NCI-H1930 (cell line): ENCODE measurements around the gene BRD8.
"Not testable (repeated sequence)": the region's sequence is repeated elsewhere in the genome, so short reads cannot be mapped to it uniquely, and the experiment has no call there.

Source experiments
- DNase-seq, 2 experiments: peaks; one replicate each; lab custom pipeline; 2025; lab: John Stamatoyannopoulos, UW

BRD8 gene

DNA sequence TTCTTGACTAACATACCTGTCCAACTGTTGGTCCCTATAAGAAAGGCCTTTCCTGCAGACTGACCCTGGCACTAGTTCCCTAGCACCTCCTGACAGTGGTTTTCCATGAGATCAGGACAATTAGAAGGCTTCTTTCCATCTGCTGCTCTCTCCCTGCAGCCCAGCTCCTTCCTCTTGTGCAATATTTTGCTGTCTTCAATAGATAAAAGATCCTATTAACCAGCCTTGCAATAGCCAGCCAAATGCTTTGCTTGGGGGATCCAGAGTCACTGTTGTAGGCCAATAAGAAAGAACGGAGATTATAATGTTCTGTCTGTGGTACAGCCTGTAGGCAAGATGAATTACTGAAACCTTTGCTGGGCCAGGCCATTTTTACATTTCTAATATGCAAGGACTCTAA is 20.8 kb downstream of the BRD8 start:
- no peak for DNase-seq

DNA sequence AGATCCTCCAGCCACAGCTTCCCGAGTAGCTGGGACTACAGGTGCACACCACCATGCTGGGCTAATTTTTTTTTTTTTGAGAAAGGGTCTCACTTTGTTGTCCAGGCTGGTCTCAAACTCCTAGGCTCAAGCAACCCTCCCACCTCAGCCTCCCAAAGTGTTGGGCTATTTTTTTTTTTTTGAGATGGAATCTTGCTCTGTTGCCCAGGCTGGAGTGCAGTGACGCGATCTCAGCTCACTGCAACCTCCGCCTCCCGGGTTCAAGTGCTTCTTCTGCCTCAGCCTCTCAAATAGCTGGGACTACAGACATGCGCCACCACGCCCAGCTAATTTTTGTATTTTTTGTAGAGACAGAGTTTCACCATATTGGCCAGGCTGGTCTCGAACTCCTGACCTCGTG is 22.5 kb downstream of the BRD8 start:
- DNase-seq: not testable (repeated sequence)

GRCh38 chr5:138149530-138149929 is 28.9 kb downstream of the BRD8 start:
- no peak for DNase-seq

DNA sequence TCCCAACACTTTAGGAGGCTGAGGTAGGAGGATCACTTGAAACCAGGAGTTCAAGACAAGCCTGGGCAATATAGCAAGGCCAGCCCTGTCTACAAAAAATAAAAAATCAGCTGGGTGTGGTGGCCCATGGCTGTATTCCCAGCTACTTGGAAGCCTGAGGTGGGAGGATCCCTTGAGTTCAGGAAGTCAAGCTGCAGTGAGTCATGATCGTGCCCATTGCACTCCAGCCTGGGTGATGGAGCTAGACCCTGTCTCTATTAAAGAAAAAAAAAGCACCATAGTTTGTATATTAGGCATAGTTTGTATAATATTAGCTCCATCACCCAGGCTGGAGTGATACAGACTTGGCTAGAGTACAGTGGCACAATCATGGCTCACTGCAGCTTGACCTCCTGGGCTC is 29.6 kb downstream of the BRD8 start:
- DNase-seq: no peak

DNA sequence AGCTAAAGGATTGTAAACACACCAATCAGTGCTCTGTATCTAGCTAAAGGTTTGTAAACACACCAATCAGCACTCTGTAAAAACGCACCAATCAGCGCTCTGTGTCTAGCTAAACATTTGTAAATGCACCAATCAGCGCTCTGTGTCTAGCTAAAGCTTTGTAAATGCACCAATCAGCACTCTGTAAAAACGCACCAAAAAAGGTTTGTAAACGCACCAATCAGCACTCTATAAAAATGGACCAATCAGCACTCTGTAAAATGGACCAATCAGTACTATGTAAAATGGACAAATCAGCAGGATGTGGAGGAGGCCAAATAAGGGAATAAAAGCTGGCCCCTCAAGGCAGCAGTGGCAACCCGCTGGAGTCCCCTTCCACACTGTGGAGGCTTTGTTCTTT is 34.9 kb downstream of the BRD8 start:
- DNase-seq: not testable (repeated sequence)

GRCh38 chr5:138141734-138142133 is 36.7 kb downstream of the BRD8 start:
- no peak for DNase-seq

DNA sequence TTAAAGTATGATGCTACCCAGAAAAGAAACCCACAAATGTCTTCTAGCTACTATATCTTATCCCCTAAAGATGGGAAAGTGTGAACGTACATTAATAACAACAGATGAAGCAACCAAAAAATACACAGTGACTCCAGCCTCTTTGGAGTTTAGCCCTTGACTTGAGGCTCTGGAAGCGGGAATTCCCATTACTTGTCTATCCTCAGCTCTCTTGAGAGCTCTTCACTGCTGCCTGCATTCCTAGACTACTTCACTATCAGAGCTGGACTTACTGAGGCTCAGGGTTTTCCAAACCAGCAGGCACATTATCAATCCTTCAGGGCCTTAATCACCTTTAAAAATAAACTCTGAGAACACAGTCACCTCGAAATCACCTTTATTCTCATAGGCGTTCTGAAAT is 38.2 kb downstream of the BRD8 start:
- no peak for DNase-seq

DNA sequence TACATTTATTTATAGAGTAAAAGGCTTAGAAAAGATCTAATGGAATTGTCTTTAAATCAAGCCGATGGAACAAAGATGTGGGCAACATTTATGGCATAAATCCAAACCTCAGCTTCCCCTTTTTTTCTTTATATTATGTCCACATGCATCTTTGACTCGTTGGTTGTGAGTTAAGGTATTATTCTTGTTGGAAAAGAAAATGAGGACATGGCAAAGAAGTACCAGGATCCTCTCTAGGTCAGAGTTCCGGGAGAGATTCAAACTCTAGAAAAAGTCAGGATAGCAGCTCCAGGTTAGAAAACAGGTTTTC is 38.7 kb downstream of the BRD8 start:
- DNase-seq: no peak

DNA sequence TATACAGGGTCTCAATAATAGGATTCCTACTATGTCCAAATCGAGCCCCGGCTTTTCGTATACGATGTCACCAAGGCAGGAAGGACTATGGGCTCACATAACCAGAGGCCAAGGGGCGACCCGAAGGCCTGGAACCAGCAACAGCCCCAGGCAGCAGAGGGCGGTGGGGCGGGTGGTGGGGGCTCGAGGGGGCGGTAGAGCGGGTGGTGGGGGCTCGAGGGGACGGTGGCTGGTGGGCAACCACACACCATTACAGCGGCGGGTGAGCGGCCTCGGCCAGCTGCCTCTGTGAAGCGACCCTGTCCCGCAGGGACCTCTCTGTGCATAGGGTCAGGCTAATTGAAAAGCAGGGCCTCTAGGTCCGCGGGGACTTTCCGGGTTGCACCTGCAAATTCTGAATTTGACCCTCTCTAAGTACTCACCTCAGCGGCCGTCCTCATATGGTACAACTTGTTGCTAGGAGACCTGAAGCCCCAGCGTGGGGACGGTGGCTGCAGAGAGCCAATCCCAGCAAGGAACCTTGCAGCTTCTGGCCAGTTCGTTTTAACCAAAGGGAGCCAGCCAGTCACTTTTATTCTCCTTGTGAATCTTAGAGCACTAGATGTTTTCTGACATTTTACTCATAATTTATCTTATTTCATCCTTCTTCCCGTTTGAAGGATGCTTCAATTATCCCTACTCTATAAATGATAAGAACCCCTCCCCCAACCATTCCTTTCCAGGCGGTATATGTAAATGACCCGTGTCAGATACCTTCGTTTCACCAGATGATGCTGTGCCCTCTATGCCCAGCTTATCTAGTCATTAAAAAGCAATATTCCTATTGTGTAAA is 39.3 kb downstream of the BRD8 start, which contains the start of gene NME5:
Gene NME5, minus strand, starts transcription at position 480 of the 832 bp plus-strand sequence. CDS start 648 bp downstream, outside the sequence.
- peak; percentile 47 to 57 for DNase-seq

- DNase-seq: no peak
Measured at GRCh38 chr5:138132543-138132942, 45.9 kb downstream of the BRD8 start.

DNA sequence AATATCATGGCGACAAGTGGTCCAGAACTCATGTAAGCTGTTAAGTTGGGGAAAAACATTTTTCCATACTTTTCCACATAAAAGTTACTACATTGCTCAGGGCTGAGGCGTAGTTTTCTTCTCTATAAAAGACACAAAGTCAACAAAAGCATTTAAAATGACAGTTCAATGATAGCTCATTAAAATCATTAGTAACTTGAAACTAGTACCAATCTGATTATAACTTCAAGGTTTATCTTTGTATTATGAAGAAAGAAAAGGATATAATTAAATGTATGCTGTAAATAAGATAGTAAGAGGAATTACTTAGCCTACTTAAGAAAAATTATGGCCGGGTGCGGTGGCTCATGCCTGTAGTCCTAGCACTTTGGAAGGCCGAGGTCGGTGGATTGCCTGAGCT is 49.1 kb downstream of the BRD8 start:
- no peak for DNase-seq

DNA sequence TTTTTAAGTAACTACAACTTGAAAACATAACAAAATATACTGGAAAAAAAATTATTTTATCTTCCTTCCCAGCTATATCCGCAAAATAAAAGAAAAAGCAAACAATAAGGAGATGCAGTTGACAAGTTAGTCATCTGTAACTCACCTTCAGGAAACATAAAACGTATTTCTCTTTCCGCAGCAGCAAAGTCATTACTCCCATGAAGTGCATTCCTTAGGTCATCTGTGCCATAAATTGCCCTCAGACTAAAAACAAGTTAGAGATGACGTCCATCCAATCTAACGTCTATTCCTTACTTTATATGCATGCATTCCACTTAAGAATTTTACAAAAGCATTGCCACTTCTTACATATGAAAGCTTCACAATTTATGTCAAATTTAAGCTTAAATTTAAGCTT is 50.1 kb downstream of the BRD8 start:
- DNase-seq: no peak

DNA sequence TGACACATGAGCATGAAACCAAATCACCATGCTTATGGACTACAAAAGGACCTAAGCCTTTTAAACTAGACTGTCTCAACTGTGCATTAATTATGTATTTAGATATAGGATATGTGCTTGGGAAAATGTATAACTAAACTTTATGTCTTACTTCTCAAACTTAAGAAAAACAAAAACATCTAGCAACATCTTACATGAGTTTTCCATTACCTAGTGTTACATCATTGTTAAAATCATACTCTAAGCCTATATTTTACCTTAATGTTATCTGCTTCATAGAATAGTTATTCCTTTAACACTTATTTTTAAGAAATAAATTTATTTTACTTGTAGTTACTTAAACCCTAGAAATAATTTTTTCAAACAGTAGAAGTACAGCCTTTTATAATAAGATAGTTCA is 63.2 kb downstream of the BRD8 start:
- no peak for DNase-seq

- DNase-seq: no peak
Measured at GRCh38 chr5:138111937-138112336, 66.5 kb downstream of the BRD8 start.

DNA sequence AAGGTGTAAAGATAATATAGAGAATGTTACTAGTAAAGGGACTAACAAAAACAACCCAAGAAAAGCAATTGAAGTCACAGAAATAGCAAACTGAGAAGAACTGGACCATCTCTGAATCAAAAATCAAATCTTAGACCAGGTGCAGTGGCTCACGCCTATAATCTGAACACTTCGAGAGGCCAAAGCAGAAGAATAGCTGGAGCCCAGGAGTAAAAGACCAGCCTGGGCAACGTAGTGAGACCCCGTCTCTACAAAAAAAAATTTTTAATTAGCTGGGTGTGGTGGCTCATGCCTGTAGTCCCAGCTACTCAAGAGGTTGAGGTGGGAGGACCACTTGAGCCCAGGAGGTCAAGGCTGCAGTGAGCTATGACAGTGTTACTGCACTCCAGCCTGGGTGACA is 67.2 kb downstream of the BRD8 start:
- DNase-seq: no peak

DNA sequence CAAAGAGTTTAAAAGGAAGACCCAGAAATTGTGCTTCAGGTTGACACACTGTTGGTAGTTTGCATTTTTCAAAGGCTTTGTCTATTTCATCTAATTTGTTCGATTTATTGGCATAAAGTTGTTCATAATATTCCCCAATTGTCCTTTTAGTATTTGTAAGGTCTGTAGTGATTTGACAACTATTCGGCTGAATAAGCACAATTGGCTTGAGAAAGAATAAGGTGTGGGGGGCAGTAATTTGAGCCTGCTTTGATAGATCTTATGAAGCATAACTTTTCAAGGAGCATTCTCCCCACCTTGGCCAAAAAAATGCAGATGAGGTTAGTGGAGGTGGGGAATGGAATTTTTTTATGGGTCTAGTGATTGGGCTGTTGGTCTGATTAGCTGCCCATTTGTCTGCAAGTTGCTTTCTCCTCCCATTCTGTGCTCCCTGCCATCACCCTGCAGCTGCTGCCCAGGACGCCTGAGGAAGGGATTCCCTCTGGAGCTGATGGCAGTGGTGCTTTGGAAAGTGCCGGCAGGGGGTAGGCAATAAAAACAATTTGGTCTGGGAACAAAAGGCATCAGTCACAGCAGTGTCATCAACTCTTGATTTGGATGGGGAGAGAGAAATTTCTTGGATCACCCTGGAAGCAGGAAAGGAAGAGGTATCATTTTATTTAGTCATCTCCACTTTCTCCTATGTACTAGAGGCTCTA is 68.0 kb downstream of the BRD8 start:
- DNase-seq: peak in 1 of 2 experiments; percentile 17

GRCh38 chr5:138109463-138110265 is 68.8 kb downstream of the BRD8 start:
- no peak for DNase-seq

DNA sequence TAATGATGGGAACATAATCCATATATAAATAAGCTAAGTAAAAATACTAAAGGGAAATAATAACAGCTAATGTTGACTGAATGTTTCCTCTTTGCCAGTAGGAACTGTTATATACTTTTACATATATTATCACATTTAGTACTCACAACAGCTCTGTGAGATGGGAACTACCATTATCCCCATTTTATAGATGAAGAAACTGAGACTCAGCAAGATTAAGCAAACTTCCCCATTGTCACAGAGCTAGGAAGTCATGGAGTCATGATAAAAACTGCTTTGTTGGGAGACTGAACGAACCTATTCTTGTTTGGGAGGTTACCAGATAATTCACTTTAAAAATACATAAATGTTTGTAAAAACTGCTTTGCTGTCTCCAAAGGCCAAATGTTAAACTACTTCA is 71.2 kb downstream of the BRD8 start:
- DNase-seq: no peak

DNA sequence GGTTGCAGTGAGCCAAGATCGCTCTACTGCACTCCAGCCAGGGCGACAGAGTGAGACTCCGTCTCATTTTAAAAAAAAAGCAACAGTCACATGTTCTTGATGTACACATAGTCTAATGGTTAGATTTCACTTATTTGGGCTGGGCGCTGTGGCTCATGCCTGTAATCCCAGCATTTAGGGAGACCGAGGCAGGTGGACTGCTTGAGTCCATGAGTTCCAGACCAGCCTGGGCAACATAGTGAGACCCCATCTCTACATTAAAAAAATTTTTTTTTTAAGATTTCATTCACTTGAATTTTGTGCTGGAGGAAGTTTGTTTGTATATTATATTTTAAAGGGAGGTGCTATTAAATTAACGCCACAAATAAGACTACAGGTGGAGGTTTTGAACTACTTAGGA is 72.7 kb downstream of the BRD8 start:
- DNase-seq: no peak

- no peak for DNase-seq
Measured at GRCh38 chr5:138103319-138103637, 75.2 kb downstream of the BRD8 start.

DNA sequence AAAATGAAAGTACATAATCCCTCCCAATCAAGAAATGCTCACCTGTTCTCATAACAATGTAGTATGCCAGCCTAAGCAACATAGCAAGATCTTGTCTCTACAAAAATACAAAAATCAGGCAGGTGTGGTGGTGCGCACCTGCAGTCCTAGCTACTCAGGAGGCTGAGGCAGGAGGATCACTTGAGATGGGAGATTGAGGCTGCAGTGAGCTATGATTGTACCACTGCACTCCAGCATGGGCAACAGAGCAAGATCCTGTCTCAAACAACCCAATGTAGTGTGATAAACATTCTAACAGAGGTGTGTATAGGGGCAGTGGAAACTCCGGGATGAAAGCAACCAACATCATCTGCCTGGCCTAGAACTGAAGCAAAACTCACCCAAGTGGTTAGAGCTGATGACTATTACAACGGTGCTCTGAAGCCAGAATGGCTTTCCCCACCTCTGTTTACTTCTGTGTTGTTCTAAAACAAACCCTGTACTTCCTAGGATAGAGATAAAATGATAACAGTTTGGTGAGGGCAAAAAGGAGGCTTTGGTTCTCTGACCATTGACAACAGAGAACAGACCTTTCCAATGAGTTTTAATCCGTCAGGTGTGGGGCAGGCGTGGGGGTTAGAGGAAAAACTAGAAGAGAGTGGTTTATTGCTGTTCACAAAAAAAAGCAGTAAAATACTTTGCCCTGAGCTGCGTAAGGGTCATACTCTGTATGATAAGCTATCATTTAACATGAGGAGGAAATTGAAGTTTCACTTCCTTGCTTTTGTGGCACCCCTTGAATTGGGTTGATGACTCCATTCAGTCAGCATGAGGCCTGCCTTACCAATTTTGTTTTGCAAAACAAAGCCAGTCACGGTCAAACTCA is 75.7 kb downstream of the BRD8 start:
- DNase-seq: no peak
